NK-92 treated with Interleukin-12 subunit alpha and Interleukin-12 subunit beta, amount 100 ng/mL, for 24 hours (cell line): ENCODE results near the gene RNASEH1.
A peak's percentile ranks its signal among the peaks of the same experiment; 100 is the strongest.

Experiments
- DNase-seq: peaks from one replicate; lab custom pipeline; 2025; lab: John Stamatoyannopoulos, UW

The RNASEH1 gene, protein sequence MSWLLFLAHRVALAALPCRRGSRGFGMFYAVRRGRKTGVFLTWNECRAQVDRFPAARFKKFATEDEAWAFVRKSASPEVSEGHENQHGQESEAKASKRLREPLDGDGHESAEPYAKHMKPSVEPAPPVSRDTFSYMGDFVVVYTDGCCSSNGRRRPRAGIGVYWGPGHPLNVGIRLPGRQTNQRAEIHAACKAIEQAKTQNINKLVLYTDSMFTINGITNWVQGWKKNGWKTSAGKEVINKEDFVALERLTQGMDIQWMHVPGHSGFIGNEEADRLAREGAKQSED

GRCh38 chr2:3558205-3559014, at the start of gene RNASEH1:
Gene RNASEH1 (minus strand): TSS chr2:3558333. CDS start chr2:3558260, 73 bp downstream.
- peak; percentile 92 for DNase-seq

- DNase-seq: no peak
These were observed 48.5 kb upstream of the RNASEH1 start for GRCh38 chr2:3606370-3607201.

- DNase-seq: no peak
These were observed 47.9 kb upstream of the RNASEH1 start for GRCh38 chr2:3606028-3606369.

- no peak for DNase-seq
These were observed 47.1 kb upstream of the RNASEH1 start for GRCh38 chr2:3604991-3605961.

- DNase-seq: no peak
These were observed 46.2 kb upstream of the RNASEH1 start for GRCh38 chr2:3604207-3604877.

- DNase-seq: no peak
These were observed 45.5 kb upstream of the RNASEH1 start for GRCh38 chr2:3603536-3604206.

DNA sequence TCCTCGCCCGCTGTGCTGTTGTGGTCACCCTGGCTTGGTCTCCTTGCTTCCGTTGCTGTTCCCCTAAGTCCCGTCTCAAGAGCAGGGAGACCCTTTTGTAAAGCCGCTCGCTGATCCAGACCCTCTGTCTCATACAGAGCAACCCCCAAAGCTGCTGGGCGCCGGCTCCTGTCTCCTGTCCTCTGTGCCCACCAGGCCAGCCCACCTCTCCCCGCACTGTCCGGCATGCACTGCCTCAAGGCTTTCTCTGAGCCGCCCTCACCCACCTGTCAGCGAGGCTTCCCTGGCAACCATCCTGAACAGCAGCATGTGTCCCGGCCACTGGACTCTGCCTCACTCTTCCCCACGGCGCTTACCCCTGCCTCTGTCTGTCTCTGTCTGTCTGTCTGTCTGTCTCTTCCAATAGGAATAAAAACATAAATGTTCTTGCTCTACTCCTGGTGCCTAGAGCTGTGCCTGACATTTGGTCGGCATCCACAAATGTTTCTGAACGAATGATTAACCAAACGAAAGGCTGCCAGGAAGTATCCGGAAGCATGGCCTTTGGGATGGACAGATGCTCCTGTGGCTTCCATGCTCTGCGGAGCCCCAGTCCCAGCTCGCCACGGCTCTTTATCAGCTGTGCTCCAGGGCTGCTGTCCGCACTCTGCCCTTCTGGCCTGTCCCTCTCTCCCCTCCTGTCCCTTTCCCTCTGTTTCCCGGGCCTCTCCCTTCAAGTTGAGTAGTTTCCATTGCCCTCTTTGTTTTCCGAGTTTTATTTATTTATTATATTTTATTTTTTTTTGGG, 44.6 kb upstream of the RNASEH1 start:
- no peak for DNase-seq

- no peak for DNase-seq
These were observed 43.6 kb upstream of the RNASEH1 start for GRCh38 chr2:3601561-3602271.

DNA sequence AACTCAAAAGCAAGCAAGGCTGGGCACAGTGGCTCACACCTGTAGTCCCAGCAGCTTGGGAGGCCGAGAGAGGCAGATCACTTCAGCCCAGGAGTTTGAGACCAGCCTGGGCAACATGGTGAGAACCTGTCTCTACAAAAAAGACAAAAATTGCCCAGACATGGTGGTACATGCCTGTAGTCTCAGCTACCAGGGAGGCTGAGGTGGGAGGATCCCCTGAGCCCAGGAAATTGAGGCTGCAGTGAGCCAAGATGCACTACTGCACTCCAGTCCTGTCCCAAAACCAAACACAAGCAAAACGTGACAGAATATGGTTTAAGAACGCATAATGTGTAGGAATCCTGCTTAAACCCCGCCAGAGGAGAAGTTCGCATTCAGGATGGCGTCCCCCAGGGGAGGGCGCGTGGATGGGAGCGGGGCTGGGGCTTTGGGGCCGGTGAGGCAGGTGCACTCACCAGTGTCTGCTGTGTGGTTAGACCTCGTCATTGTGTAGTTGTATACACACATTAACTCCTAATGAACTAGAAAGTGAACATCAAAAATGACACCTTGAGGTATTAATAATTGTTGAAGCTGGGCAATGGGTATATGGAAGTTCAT, 42.2 kb upstream of the RNASEH1 start:
- no peak for DNase-seq

DNA sequence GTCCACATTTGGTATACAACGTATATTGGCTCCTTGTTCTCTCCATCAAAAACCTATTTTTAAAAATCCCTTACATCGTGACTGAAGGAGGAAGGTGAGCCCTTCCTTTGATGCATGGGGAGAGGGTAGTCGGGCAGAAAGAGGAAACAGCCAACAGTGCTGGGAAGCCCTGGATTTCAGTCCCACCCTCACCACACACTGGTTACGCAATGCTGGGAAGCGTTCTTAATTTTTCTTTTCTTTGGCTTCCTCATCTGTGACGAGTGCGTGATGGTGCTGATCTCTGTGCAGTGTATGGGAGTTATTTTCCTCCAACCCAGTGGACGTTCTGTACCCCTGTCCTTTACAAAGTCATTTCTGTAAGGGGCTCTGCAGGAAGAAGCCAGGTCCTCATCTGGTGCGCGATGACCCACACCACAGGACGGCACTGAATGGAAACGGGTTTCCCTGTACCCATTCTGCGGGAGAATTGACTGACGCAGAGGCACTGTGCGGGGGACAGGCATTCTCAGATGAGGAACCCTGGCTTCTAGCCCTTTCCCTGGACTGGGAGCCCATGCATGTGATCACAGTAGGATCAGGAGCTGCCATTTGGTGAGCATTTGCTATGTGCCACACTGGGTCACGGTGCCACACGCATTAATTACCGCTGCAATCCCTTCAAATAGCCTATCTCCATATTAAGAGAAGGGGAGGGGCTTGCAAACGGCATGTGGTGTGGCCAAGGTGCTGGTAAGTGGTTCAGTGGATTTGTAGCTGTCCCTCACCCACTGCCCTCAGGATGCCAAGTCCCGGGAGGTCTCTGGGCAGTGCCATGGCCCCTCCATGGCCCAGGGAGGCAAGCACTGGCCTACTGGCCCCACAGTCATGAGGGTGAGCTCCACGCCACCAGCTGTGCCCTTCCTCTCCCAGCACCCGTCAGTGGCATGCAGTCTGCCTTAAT, 41.0 kb upstream of the RNASEH1 start:
- no peak for DNase-seq

- no peak for DNase-seq
These were observed 40.2 kb upstream of the RNASEH1 start for GRCh38 chr2:3598197-3598910.

- no peak for DNase-seq
These were observed 39.4 kb upstream of the RNASEH1 start for GRCh38 chr2:3597567-3597966.

GRCh38 chr2:3596901-3597417, 38.8 kb upstream of the RNASEH1 start:
- no peak for DNase-seq

GRCh38 chr2:3595985-3596384, 37.9 kb upstream of the RNASEH1 start:
- no peak for DNase-seq

DNA sequence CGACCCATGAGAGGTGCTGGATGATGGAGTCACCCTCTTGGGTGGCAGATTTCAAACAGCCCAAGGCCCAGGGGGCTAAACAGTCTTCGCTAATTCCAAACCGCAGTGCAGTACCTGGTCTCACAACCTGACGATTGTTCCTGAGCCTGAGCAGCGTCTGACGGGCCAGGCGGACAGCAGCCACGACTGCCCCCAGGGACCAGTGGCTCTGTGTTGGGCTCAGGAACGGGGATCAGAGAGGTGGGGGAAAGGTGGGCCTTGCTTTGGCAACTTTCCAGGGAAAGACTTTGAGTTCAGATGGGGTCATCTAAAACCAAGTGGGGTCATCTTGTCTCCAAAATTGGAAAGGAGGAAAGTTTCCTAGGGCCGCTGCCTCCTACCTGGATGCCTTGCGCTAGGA, 37.3 kb upstream of the RNASEH1 start:
- DNase-seq: no peak

DNA sequence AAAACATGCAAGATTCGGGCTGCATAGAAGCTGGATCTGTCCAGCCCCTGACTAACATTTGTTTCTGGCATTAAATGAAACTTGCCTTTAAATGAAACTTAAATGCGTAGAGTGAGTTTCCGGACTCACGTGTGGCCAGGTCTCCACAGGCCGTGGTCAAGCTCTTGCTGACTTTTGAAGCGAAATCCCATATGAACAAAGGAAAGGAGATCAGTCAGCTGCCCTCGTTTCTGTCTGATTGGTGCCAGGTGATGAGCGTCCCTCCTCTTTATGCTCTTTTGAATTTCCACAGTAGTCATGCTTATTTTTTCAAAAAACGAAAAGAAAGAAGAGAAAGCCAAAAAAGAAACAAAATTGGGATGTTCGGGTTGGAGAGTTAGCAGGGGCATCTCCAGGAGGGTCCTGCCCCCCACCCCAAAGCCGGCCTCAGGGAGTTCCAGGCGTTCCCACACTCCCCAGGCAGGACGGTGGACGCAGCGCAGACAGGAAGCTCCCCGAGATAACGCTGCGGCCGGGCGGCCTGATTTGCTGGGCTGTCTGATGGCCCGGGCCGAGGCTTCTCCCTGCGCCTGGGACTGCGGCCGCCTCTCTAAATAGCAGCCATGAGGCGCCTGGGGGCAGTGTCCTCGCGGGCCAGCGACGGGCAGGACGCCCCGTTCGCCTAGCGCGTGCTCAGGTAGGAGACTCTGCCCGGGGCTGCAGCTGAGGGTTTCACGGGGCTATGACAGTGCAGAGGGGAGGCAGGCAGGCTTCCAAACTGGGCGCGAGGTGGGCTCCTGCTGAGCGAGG, 36.6 kb upstream of the RNASEH1 start, which contains the start of gene COLEC11:
TSS of gene COLEC11 (plus strand) at position 620 of the 789 bp plus-strand sequence. CDS start 9,229 bp downstream, outside the sequence.
- DNase-seq: no peak
